Activated T-cell treated with anti-CD3 and anti-CD28 coated beads for 48 hours (primary cell): ENCODE measurements around the gene COL17A1.

Experiments
- DNase-seq: peaks from one replicate; pipeline ENCODE4 v3.0.0-alpha.2; 2020; ENCODE audit warnings: low read depth

Gene COL17A1

GRCh38 chr10:104085801-104086400, at the start of gene COL17A1:
TSS of gene COL17A1 (minus strand) at chr10:104085880. CDS start at chr10:104080673, 5,207 bp downstream.
- DNase-seq: no peak

GRCh38 chr10:104130041-104130440, 44.4 kb upstream of the COL17A1 start:
- no peak for DNase-seq

- DNase-seq: no peak
Measured at GRCh38 chr10:104128214-104128613, 42.5 kb upstream of the COL17A1 start.

- DNase-seq: no peak
Measured at GRCh38 chr10:104127411-104127810, 41.7 kb upstream of the COL17A1 start.

GRCh38 chr10:104123397-104123796, 37.7 kb upstream of the COL17A1 start:
- no peak for DNase-seq

GRCh38 chr10:104122225-104123107, 36.8 kb upstream of the COL17A1 start:
- DNase-seq: no peak

GRCh38 chr10:104121485-104122224, 36.0 kb upstream of the COL17A1 start, which contains the start of gene SFR1:
TSS of gene SFR1 (plus strand) at chr10:104122171. CDS start at chr10:104122184, 13 bp downstream.
- DNase-seq: peak; percentile 99

GRCh38 chr10:104120903-104121484, 35.3 kb upstream of the COL17A1 start:
- DNase-seq: peak; percentile 67

GRCh38 chr10:104120512-104120902, 34.8 kb upstream of the COL17A1 start:
- no peak for DNase-seq

- DNase-seq: no peak
Measured at GRCh38 chr10:104119996-104120395, 34.3 kb upstream of the COL17A1 start.

- DNase-seq: no peak
Measured at GRCh38 chr10:104117839-104118323, 32.2 kb upstream of the COL17A1 start.

GRCh38 chr10:104113376-104113956, 27.8 kb upstream of the COL17A1 start:
- DNase-seq: no peak

- DNase-seq: no peak
Measured at GRCh38 chr10:104109908-104110662, 24.4 kb upstream of the COL17A1 start.

GRCh38 chr10:104104926-104105325, 19.2 kb upstream of the COL17A1 start:
- DNase-seq: no peak

- DNase-seq: no peak
Measured at GRCh38 chr10:104104418-104104817, 18.7 kb upstream of the COL17A1 start.

- DNase-seq: no peak
Measured at GRCh38 chr10:104103956-104104355, 18.3 kb upstream of the COL17A1 start.

GRCh38 chr10:104101902-104102301, 16.2 kb upstream of the COL17A1 start:
- DNase-seq: no peak

- no peak for DNase-seq
Measured at GRCh38 chr10:104100795-104101194, 15.1 kb upstream of the COL17A1 start.

- DNase-seq: no peak
Measured at GRCh38 chr10:104099941-104100340, 14.3 kb upstream of the COL17A1 start.

- no peak for DNase-seq
Measured at GRCh38 chr10:104099269-104099668, 13.6 kb upstream of the COL17A1 start.

- DNase-seq: no peak
Measured at GRCh38 chr10:104098358-104098925, 12.8 kb upstream of the COL17A1 start.
